ENCODE measurements around the gene SIM2.

SIM2 gene

DNA sequence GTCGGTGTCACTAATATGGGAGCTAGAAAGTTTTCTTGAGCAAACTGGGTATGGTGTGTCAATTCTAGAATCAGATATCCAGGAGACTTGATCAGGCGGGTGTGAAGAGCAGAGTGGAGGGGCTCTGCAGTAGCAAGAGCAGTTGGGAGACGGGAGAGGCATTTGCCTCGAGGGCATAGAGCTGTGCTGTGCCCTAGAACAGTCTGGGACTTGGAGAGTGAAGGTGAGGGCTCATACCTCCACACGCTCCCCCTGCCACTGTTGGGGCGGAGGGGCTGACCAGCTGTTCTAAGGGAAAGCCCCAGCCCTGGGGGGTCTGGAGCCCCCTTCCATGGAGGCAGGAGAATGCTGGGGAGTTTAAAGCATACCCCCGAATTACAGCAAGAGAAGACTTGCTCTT is 33.8 kb downstream of the SIM2 start:
- peaks cover 5% of the 10 kb centered on the region; the same call in 1 of the 2 replicates for H3K4me1 ChIP-seq (ENCODE audit: control insufficient read depth, insufficient read depth, low read length)
- H3K36me3 ChIP-seq (ENCODE audit: control insufficient read depth, insufficient read depth, low read length) = no peaks in the 10 kb centered on the region
- H3K9me3 ChIP-seq (ENCODE audit: control insufficient read depth, insufficient read depth, low read depth, low read length) = no peaks in the 10 kb centered on the region
- H3K27ac ChIP-seq (ENCODE audit: low read depth, low read length) = no peak overlapping the region
- no peak overlapping the region for H3K9ac ChIP-seq (ENCODE audit: low read length)
- H3K27me3 ChIP-seq (ENCODE audit: control insufficient read depth, insufficient read depth, low read length) = peaks cover 6% of the 10 kb centered on the region; the same call in 1 of the 2 replicates
- H3K4me3 ChIP-seq (ENCODE audit: low read depth, low read length) = no peak overlapping the region

DNA sequence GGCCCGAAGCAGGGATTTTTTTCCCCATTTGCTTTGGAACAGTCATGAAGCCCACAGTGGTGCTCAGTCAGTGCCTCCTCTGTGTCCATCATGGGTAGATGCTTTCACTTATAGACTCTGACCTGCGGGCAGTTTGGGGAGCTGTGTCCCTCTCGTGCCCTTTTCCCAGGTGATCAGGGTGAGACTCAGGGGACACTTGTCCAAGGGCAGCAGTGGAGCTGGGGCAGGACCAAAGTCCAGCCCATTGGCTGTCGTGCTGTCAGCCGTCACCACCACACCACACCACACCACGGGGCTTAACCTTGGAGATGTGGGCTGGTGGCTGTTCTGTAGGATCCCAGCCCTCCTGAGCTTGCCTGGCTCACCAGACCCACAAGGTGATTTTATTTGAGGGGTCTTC is 34.9 kb downstream of the SIM2 start:
- Histone ChIP-seq H3K36me3 (ENCODE audit: control insufficient read depth, insufficient read depth, low read length) (no peaks in the 10 kb centered on the region), H3K9ac (ENCODE audit: low read length) (no peak overlapping the region), H3K4me1 (ENCODE audit: control insufficient read depth, insufficient read depth, low read length) (peaks cover 5% of the 10 kb centered on the region; the same call in 1 of the 2 replicates), H3K4me3 (ENCODE audit: low read depth, low read length) (no peak overlapping the region), H3K9me3 (ENCODE audit: control insufficient read depth, insufficient read depth, low read depth, low read length) (no peaks in the 10 kb centered on the region), H3K27me3 (ENCODE audit: control insufficient read depth, insufficient read depth, low read length) (peaks cover 6% of the 10 kb centered on the region; the same call in 1 of the 2 replicates), H3K27ac (ENCODE audit: low read depth, low read length) (no peak overlapping the region)

DNA sequence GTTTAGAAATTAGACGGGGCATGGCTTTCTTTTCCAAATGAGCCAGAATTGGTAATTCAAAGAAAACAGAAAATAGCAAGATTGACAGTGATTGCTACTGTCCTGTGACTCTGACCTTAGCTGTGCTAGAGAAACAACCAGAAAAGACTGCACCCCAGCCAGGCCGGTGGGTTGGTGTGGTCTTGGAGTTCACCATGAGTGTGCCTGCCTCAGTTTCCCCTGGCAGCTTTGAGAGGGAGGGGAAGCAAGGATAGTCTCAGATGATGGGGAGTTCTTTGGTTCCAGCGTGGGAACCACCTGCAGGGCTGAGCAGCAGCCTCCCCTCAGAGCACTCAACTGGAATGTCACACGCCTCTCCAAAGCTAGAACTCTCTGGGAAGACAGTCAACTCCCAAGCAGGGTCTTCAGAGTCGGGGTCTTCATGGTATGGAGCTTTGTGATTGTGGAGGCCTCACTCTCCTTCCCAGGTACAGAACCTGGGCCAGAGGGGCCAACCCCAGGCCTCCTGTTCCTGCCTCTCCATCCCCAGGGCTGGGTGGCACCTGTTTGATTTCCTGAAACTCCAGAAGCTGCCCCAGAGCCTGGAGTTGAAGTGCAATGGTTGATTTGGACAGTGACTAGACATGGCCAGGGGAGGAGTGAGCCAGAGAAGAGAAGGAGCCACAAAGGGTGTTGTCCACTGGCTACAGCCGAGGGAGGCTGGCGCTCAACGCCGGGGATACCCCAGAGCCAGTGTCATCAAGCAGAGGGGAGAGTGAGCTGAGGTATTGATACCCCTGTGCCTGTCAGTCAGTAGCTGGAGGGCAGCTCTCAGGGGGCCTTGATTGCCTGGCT is 35.7 kb downstream of the SIM2 start:
- Histone ChIP-seq H3K27ac (ENCODE audit: low read depth, low read length) (no peak overlapping the region), H3K9me3 (ENCODE audit: control insufficient read depth, insufficient read depth, low read depth, low read length) (no peaks in the 10 kb centered on the region), H3K9ac (ENCODE audit: low read length) (no peak overlapping the region), H3K4me1 (ENCODE audit: control insufficient read depth, insufficient read depth, low read length) (peaks cover 5% of the 10 kb centered on the region; the same call in 1 of the 2 replicates), H3K27me3 (ENCODE audit: control insufficient read depth, insufficient read depth, low read length) (peaks cover 6% of the 10 kb centered on the region; the same call in 1 of the 2 replicates), H3K36me3 (ENCODE audit: control insufficient read depth, insufficient read depth, low read length) (no peaks in the 10 kb centered on the region), H3K4me3 (ENCODE audit: low read depth, low read length) (no peak overlapping the region)

DNA sequence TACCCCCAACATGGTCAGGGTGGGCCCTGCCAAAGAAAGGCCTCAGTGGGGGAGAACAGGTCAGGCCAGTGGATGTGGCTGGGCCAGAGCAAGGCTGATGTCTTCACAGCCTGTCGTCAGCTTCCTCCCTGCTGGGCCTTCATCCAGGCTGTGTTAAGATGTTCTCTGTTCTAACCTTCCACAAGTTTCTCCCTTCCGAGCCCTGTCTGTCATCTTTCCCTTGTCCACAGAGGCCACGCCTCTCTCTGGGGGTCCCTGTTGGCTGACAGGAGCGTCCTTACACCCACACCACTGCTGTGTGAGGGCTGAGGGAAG is 36.2 kb downstream of the SIM2 start:
- no peaks in the 10 kb centered on the region for H3K36me3 ChIP-seq (ENCODE audit: control insufficient read depth, insufficient read depth, low read length)
- no peak overlapping the region for H3K27ac ChIP-seq (ENCODE audit: low read depth, low read length)
- peaks cover 6% of the 10 kb centered on the region; the same call in 1 of the 2 replicates for H3K27me3 ChIP-seq (ENCODE audit: control insufficient read depth, insufficient read depth, low read length)

DNA sequence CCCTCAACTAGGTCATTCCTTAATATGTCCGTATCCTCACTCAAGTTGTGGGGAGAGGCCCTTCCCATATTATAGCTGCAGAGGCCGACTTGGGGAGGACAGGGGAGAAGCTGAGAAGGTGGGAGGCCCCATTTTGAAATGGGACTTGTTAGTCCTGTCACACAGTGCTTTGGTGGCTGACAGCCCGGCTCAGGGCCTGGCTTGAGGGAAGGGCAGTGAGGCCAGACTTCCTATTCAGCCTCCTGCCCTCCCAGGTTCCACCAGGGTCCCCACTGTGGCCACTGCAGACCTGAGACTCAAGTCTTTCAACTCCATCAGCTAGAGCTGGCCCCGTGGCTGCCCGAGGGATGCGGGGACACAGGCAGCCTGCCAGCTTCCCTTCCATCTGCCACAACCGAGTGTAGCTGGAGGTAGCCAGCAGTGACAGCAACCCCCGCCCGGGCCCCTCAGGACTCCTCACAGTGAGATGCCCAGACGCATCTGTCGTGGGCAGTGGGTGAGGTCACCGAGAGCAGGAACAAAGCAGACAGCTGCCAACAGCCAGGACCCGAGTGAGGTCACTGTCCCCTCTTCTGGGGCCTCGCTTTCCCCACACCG is 36.9 kb downstream of the SIM2 start:
- Histone ChIP-seq H3K4me3 (ENCODE audit: low read depth, low read length) (no peak overlapping the region), H3K4me1 (ENCODE audit: control insufficient read depth, insufficient read depth, low read length) (peaks cover 5% of the 10 kb centered on the region; the same call in 1 of the 2 replicates), H3K9ac (ENCODE audit: low read length) (no peak overlapping the region), H3K27me3 (ENCODE audit: control insufficient read depth, insufficient read depth, low read length) (peaks cover 6% of the 10 kb centered on the region; the same call in 1 of the 2 replicates), H3K36me3 (ENCODE audit: control insufficient read depth, insufficient read depth, low read length) (no peaks in the 10 kb centered on the region), H3K27ac (ENCODE audit: low read depth, low read length) (no peak overlapping the region), H3K9me3 (ENCODE audit: control insufficient read depth, insufficient read depth, low read depth, low read length) (no peaks in the 10 kb centered on the region)

More for the DNA sequence above, 36.2 kb downstream of the SIM2 start:
- H3K9me3 ChIP-seq (ENCODE audit: control insufficient read depth, insufficient read depth, low read depth, low read length) = no peaks in the 10 kb centered on the region
- no peak overlapping the region for H3K9ac ChIP-seq (ENCODE audit: low read length)
- no peak overlapping the region for H3K4me3 ChIP-seq (ENCODE audit: low read depth, low read length)
- peaks cover 5% of the 10 kb centered on the region; the same call in 1 of the 2 replicates for H3K4me1 ChIP-seq (ENCODE audit: control insufficient read depth, insufficient read depth, low read length)

DNA sequence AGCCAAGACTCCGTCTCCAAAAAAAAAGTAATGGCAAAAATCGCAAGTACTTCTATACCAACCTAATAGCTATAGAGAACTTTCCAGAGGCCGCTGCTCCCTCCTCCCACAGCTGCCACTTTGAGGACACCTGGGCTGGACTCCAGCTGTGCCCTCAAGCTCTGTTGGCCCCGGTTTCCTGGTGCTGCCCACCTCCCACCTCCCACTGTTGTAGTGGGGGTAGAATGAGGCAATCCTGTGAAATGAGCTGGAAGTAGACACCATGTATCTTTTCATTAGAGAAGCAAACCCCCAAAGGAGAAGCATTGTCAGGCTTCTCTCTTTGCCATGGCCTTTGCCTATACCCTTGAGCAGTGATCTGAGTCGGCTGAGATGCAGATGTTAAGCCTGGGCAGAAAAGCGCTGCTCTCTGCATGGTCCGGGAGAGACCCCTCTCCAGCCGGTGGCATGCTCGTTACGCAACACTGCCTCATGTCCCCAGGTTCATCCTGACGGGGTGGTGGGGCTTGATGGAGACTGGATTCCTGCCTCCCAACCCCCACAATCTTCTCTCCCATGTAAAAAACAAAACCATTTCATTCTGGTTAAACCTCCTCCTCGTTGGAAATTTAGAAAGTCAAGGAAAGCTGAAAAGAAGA is 39.7 kb downstream of the SIM2 start:
- Histone ChIP-seq H3K27ac (ENCODE audit: low read depth, low read length) (no peak overlapping the region), H3K4me1 (ENCODE audit: control insufficient read depth, insufficient read depth, low read length) (peaks cover 5% of the 10 kb centered on the region; the same call in 1 of the 2 replicates), H3K9me3 (ENCODE audit: control insufficient read depth, insufficient read depth, low read depth, low read length) (no peaks in the 10 kb centered on the region), H3K9ac (ENCODE audit: low read length) (no peak overlapping the region), H3K27me3 (ENCODE audit: control insufficient read depth, insufficient read depth, low read length) (no peaks in the 10 kb centered on the region), H3K36me3 (ENCODE audit: control insufficient read depth, insufficient read depth, low read length) (no peaks in the 10 kb centered on the region), H3K4me3 (ENCODE audit: low read depth, low read length) (no peak overlapping the region)

DNA sequence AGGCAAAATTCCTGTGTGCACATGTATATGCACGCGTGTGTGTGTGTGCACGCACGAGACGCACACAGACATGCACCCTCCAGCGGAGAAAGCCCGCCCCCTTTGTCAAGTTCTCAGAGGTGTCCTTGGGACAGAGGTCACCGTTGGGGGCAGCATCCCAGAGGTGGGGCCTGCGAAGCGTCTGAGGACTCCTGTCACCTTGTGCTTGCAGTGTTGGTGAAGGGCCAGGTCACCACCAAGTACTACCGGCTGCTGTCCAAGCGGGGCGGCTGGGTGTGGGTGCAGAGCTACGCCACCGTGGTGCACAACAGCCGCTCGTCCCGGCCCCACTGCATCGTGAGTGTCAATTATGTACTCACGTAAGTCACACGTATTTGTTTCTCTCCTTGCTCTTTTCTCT is 42.6 kb downstream of the SIM2 start:
- Histone ChIP-seq H3K4me1 (ENCODE audit: control insufficient read depth, insufficient read depth, low read length) (no peaks in the 10 kb centered on the region; the same call in 1 of the 2 replicates), H3K27ac (ENCODE audit: low read depth, low read length) (no peak overlapping the region), H3K36me3 (ENCODE audit: control insufficient read depth, insufficient read depth, low read length) (no peaks in the 10 kb centered on the region), H3K9me3 (ENCODE audit: control insufficient read depth, insufficient read depth, low read depth, low read length) (no peaks in the 10 kb centered on the region), H3K9ac (ENCODE audit: low read length) (no peak overlapping the region), H3K27me3 (ENCODE audit: control insufficient read depth, insufficient read depth, low read length) (peaks cover 18% of the 10 kb centered on the region), H3K4me3 (ENCODE audit: low read depth, low read length) (no peak overlapping the region)

DNA sequence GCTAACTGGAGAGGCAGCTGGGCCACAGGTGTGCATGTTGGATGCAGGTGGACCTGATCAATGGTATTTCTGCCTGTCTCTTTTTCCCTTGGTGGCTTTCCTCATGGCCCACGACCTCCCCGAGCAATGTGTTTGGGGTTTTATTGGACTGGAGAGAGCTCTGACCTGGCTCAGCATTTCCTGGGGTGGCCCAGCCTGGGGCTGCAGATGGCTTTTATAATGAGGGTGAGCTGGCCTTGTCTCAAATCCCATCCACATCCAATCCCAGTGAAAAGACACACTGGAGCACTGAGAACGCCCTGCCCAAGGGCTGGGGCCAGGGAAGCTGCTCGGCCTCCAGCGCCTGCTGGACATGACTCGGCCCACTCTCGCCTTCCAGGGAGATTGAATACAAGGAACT is 44.1 kb downstream of the SIM2 start:
- Histone ChIP-seq H3K4me3 (ENCODE audit: low read depth, low read length) (no peak overlapping the region), H3K9me3 (ENCODE audit: control insufficient read depth, insufficient read depth, low read depth, low read length) (no peaks in the 10 kb centered on the region), H3K27me3 (ENCODE audit: control insufficient read depth, insufficient read depth, low read length) (peaks cover 28% of the 10 kb centered on the region), H3K4me1 (ENCODE audit: control insufficient read depth, insufficient read depth, low read length) (no peaks in the 10 kb centered on the region; the same call in 1 of the 2 replicates), H3K36me3 (ENCODE audit: control insufficient read depth, insufficient read depth, low read length) (no peaks in the 10 kb centered on the region), H3K9ac (ENCODE audit: low read length) (no peak overlapping the region), H3K27ac (ENCODE audit: low read depth, low read length) (no peak overlapping the region)

DNA sequence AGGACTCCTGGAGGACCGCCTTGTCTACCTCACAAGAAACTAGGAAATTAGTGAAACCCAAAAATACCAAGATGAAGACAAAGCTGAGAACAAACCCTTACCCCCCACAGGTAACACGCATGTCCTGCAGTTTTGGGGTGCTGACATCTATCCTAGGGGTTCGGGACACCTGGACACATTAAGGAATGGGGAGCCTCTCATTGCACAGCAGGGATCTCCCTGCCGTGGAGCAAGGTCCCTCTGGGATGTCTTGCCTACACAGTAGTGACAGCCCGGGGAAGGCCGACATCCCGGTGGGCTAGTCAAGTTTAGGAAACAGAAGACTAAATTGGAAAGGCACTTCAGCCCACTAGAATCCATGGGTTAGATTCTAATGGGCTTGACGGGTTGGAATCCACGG is 44.5 kb downstream of the SIM2 start:
- H3K4me1 ChIP-seq (ENCODE audit: control insufficient read depth, insufficient read depth, low read length) = peaks cover 4% of the 10 kb centered on the region; the same call in 1 of the 2 replicates
- H3K36me3 ChIP-seq (ENCODE audit: control insufficient read depth, insufficient read depth, low read length) = no peaks in the 10 kb centered on the region
- H3K27me3 ChIP-seq (ENCODE audit: control insufficient read depth, insufficient read depth, low read length) = peaks cover 33% of the 10 kb centered on the region
- no peak overlapping the region for H3K4me3 ChIP-seq (ENCODE audit: low read depth, low read length)
- H3K9ac ChIP-seq (ENCODE audit: low read length) = no peak overlapping the region
- no peak overlapping the region for H3K27ac ChIP-seq (ENCODE audit: low read depth, low read length)
- no peaks in the 10 kb centered on the region for H3K9me3 ChIP-seq (ENCODE audit: control insufficient read depth, insufficient read depth, low read depth, low read length)

DNA sequence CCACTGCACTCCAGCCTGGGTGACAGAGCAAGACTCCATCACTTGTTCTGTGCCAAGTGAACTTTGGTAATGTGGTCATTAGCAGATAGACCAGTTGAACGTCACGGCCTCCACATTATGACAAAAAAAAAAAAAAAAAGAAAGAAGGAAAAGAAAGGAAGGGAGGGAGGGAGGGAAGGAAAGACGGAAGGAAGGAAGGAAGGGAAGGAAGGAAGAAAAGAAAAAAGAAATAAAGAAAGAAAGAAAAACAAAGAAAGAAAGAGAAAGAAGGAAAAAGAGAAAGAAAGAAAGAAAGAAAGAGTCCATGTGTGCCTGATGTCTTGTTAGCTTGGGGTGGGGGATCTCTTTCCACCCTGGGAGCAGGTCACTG is 45.3 kb downstream of the SIM2 start:
- Histone ChIP-seq H3K27me3 (ENCODE audit: control insufficient read depth, insufficient read depth, low read length) (peaks cover 40% of the 10 kb centered on the region), H3K9ac (ENCODE audit: low read length) (no peak overlapping the region), H3K4me3 (ENCODE audit: low read depth, low read length) (no peak overlapping the region), H3K36me3 (ENCODE audit: control insufficient read depth, insufficient read depth, low read length) (no peaks in the 10 kb centered on the region), H3K9me3 (ENCODE audit: control insufficient read depth, insufficient read depth, low read depth, low read length) (no peaks in the 10 kb centered on the region), H3K4me1 (ENCODE audit: control insufficient read depth, insufficient read depth, low read length) (peaks cover 11% of the 10 kb centered on the region), H3K27ac (ENCODE audit: low read depth, low read length) (no peak overlapping the region)

Measured in HUES6 (cell line).